ENCODE results near the gene PRIMA1.

PRIMA1 gene

GRCh38 chr14:93728651-93729016 lies 59.7 kb downstream of the PRIMA1 start:
- no peak for DNase-seq

GRCh38 chr14:93727917-93728650 lies 60.2 kb downstream of the PRIMA1 start:
- DNase-seq = no peak

GRCh38 chr14:93727039-93727740 lies 61.1 kb downstream of the PRIMA1 start:
- no peak for DNase-seq

GRCh38 chr14:93725993-93726392 lies 62.3 kb downstream of the PRIMA1 start:
- no peak for DNase-seq

- DNase-seq = no peak
These were observed 63.2 kb downstream of the PRIMA1 start for GRCh38 chr14:93725002-93725582.

- no peak for DNase-seq
These were observed 65.3 kb downstream of the PRIMA1 start for GRCh38 chr14:93723001-93723400.

- DNase-seq = no peak
These were observed 67.3 kb downstream of the PRIMA1 start for GRCh38 chr14:93720981-93721483.

GRCh38 chr14:93720076-93720815 lies 68.0 kb downstream of the PRIMA1 start:
- no peak for DNase-seq

GRCh38 chr14:93719256-93719655 lies 69.0 kb downstream of the PRIMA1 start:
- DNase-seq = no peak

GRCh38 chr14:93717668-93718320 lies 70.5 kb downstream of the PRIMA1 start:
- DNase-seq = no peak

GRCh38 chr14:93716746-93717667 lies 71.3 kb downstream of the PRIMA1 start:
- no peak for DNase-seq

GRCh38 chr14:93716002-93716745 lies 72.1 kb downstream of the PRIMA1 start:
- no peak for DNase-seq

GRCh38 chr14:93715279-93715927 lies 72.9 kb downstream of the PRIMA1 start:
- no peak for DNase-seq

- DNase-seq = no peak
These were observed 73.7 kb downstream of the PRIMA1 start for GRCh38 chr14:93714605-93715004.

- no peak for DNase-seq
These were observed 74.4 kb downstream of the PRIMA1 start for GRCh38 chr14:93713726-93714405.

- DNase-seq = no peak
These were observed 75.2 kb downstream of the PRIMA1 start for GRCh38 chr14:93712838-93713724.

GRCh38 chr14:93712079-93712837 lies 76.0 kb downstream of the PRIMA1 start:
- DNase-seq = no peak

- DNase-seq = no peak
These were observed 79.0 kb downstream of the PRIMA1 start for GRCh38 chr14:93709249-93709648.
